DOHH2 (cell line): ENCODE measurements around the gene ENOX1.

Experiments
- EZH2phosphoT487 ChIP-seq: fragments of 200-600 bp; sonication (generic); IDR thresholded peaks from 2 replicates; pipeline ENCODE4 v1.6.1; 2017; ENCODE audit warnings: borderline replicate concordance, mild to moderate bottlenecking, antibody characterized with exemption, low read length, moderate library complexity, mixed read lengths
- TF ChIP-seq, protein P1 (sequence below): fragments of 200-600 bp; sonication (generic); IDR thresholded peaks from one replicate; pipeline ENCODE4 v1.5.1; 2014; ENCODE audit warnings: antibody characterized with exemption, mild to moderate bottlenecking, low read depth, low read length; ENCODE audit not compliant: poor library complexity, severe bottlenecking

DNA sequence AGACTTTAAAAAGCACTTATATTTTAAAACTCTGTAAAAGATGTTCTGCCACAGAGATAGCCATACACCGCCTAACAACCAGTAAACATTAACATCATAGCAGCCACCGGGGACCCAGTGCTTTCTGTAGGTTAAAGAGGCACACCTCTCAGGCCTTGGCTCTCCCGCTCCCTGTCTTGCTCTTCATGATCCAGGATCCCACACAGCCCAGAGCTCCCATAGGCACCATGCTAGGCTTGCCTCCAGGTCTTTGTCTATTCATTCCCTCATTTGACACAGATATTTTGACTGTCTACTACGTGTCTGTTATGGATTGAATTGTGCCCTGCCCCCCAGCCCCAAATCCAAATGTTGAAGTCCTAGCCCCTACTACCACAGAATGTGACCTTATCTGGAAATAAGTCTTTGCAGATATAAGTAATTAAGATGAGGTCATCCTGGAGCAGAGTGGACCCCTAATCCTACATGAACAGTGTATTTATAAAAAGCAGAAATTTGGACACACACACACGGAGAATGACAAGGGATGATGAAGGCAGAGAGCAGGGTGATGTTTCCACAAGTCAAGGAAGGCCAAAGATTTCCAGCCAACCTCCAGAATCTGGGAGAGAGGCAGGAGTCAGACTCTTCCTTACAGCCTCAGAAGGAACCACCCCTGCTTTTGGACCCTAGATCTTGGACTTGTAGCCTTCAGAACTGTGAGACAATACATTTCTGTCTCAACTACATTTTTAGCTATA lies 490.8 kb downstream of the ENOX1 start:
- TF ChIP-seq, protein P1, sequence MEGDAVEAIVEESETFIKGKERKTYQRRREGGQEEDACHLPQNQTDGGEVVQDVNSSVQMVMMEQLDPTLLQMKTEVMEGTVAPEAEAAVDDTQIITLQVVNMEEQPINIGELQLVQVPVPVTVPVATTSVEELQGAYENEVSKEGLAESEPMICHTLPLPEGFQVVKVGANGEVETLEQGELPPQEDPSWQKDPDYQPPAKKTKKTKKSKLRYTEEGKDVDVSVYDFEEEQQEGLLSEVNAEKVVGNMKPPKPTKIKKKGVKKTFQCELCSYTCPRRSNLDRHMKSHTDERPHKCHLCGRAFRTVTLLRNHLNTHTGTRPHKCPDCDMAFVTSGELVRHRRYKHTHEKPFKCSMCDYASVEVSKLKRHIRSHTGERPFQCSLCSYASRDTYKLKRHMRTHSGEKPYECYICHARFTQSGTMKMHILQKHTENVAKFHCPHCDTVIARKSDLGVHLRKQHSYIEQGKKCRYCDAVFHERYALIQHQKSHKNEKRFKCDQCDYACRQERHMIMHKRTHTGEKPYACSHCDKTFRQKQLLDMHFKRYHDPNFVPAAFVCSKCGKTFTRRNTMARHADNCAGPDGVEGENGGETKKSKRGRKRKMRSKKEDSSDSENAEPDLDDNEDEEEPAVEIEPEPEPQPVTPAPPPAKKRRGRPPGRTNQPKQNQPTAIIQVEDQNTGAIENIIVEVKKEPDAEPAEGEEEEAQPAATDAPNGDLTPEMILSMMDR: no peak
- no peak for TF ChIP-seq EZH2phosphoT487
